HL-60 (cell line): ENCODE data around the gene HEYL.

Experiments used
- DNase-seq, 2 experiments: peaks; one replicate each; pipeline ENCODE4 v3.0.0-alpha.2; 2010 to 2020; ENCODE audit warnings: low read depth in 1 of 2, low spot score in 1 of 2
- H3K27ac ChIP-seq: fragments of 250-450 bp; sonication (Bioruptor Pico); replicated peaks from 2 replicates; pipeline ENCODE4 v1.5.1; 2020; ENCODE audit warnings: mild to moderate bottlenecking, moderate library complexity
- H3K27me3 ChIP-seq: fragments of 250-450 bp; sonication (Bioruptor Pico); 2 replicates; pipeline ENCODE4 v1.5.1; 2021; ENCODE audit warnings: mild to moderate bottlenecking, moderate library complexity; ENCODE audit not compliant: insufficient read depth, poor library complexity, severe bottlenecking
- H3K4me3 ChIP-seq: replicated peaks from 2 replicates; pipeline ENCODE4 v1.5.1; 2011; ENCODE audit warnings: mild to moderate bottlenecking, control low read depth, low read length; ENCODE audit not compliant: insufficient read depth
- GABPA ChIP-seq: IDR thresholded peaks from 2 replicates; pipeline ENCODE4 v1.6.1; 2012; ENCODE audit warnings: low read depth
- POLR2AphosphoS5 ChIP-seq: IDR thresholded peaks from 2 replicates; pipeline ENCODE4 v1.6.1; 2012; ENCODE audit warnings: low read depth
- REST ChIP-seq: IDR thresholded peaks from 2 replicates; pipeline ENCODE4 v1.6.1; 2012; ENCODE audit warnings: low read depth; ENCODE audit not compliant: insufficient replicate concordance
- SPI1 ChIP-seq: IDR thresholded peaks from 2 replicates; pipeline ENCODE4 v1.6.1; 2012; ENCODE audit warnings: low read depth, mild to moderate bottlenecking, borderline replicate concordance
- TF ChIP-seq, protein P1 (sequence below): IDR thresholded peaks from one replicate; pipeline ENCODE4 v1.5.1; 2011; ENCODE audit warnings: low read length, control low read depth, inconsistent platforms; ENCODE audit not compliant: insufficient read depth

Gene HEYL

GRCh38 chr1:39633422-39633821 lies 6.0 kb downstream of the HEYL start:
- Histone ChIP-seq H3K4me3 (no peak overlapping the region), H3K27me3 (peaks cover 18% of the 10 kb centered on the region), H3K27ac (no peak overlapping the region)
- no peak for TF ChIP-seq REST
- no peak for TF ChIP-seq GABPA
- TF ChIP-seq POLR2AphosphoS5 = no peak
- TF ChIP-seq, protein P1, sequence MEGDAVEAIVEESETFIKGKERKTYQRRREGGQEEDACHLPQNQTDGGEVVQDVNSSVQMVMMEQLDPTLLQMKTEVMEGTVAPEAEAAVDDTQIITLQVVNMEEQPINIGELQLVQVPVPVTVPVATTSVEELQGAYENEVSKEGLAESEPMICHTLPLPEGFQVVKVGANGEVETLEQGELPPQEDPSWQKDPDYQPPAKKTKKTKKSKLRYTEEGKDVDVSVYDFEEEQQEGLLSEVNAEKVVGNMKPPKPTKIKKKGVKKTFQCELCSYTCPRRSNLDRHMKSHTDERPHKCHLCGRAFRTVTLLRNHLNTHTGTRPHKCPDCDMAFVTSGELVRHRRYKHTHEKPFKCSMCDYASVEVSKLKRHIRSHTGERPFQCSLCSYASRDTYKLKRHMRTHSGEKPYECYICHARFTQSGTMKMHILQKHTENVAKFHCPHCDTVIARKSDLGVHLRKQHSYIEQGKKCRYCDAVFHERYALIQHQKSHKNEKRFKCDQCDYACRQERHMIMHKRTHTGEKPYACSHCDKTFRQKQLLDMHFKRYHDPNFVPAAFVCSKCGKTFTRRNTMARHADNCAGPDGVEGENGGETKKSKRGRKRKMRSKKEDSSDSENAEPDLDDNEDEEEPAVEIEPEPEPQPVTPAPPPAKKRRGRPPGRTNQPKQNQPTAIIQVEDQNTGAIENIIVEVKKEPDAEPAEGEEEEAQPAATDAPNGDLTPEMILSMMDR = no peak
- TF ChIP-seq SPI1 = no peak
- no peak for DNase-seq

- TF ChIP-seq REST = no peak
- TF ChIP-seq POLR2AphosphoS5 = no peak
- TF ChIP-seq, protein P1 = no peak
- no peak for TF ChIP-seq SPI1
- TF ChIP-seq GABPA = no peak
- Histone ChIP-seq H3K27me3 (peaks cover 12% of the 10 kb centered on the region), H3K4me3 (no peak overlapping the region), H3K27ac (no peak overlapping the region)
- no peak for DNase-seq
These were observed 6.6 kb downstream of the HEYL start for GRCh38 chr1:39632682-39633417.

DNA sequence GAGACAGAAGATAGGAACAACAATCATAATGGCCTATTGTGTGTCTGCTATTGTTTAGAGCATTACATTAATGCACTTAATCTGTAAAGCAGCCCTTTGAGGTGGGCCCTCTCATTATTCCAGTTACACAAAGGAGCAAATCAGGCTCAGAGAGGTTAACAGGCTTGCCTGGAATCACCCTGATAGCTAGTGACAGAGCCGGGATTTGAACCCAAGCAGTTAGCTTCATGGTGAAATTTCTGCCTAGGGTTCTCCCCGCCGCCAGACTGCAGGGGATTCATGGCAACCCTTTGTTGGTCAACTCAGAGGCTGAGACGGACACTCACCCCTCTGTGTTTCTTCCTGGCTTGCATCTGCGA lies 7.1 kb downstream of the HEYL start:
- H3K27ac ChIP-seq = no peak overlapping the region
- H3K4me3 ChIP-seq = no peak overlapping the region
- H3K27me3 ChIP-seq = peaks cover 8% of the 10 kb centered on the region
- no peak for DNase-seq
- TF ChIP-seq POLR2AphosphoS5 (no peak), REST (no peak), GABPA (no peak), SPI1 (no peak)
- TF ChIP-seq, protein P1 = no peak
